BJ (cell line): ENCODE data around the gene C5orf63. TPM values are rescaled to one million over a fixed set of nuclear protein-coding genes. Genes with fewer than 3 reads are reported as not detected.

ENCODE experiments used
- CTCF ChIA-PET: fragments of 350-600 bp; formaldehyde crosslinking; extraction: SDS; loops from one replicate; lab custom pipeline; 2021; ENCODE audit warnings: antibody characterized with exemption, inconsistent platforms; lab: Yijun Ruan, JAX
- POLR2A ChIA-PET: fragments of 300-600 bp; sonication (Branson Sonifier 250); formaldehyde crosslinking; extraction: SDS; loops from one replicate; lab custom pipeline; 2021; ENCODE audit warnings: antibody characterized with exemption; lab: Charles Lee
- DNase-seq: peaks from one replicate; pipeline ENCODE4 v3.0.0-alpha.2; 2011; ENCODE audit warnings: low read depth
- H3K27me3 ChIP-seq: 2 replicates; pipeline ENCODE4 v1.6.0; 2011; ENCODE audit warnings: low read length; ENCODE audit not compliant: control insufficient read depth, insufficient read depth
- H3K36me3 ChIP-seq: 2 replicates; pipeline ENCODE4 v1.5.1; 2011; ENCODE audit warnings: low read length; ENCODE audit not compliant: control insufficient read depth, insufficient read depth
- H3K4me3 ChIP-seq: 2 replicates; pipeline ENCODE4 v1.5.1; 2011; ENCODE audit warnings: low read depth, mild to moderate bottlenecking, control low read depth, low read length
- polyA plus RNA-seq: library from polyadenylated mRNA; depleted of rRNA; stranded (reverse); fragments of >200 nt; gene quantifications from 2 replicates; pipeline ENCODE4 v1.2.3, GENCODE V29; 2011
- TF ChIP-seq, protein P1 (sequence below): IDR thresholded peaks from 2 replicates; pipeline ENCODE4 v1.5.1; 2011; ENCODE audit warnings: low read depth, mild to moderate bottlenecking, control low read depth, inconsistent platforms, low read length, moderate library complexity; ENCODE audit not compliant: insufficient read depth

Gene C5orf63
- polyA plus RNA-seq, 1 experiment, result 1.4 TPM

DNA sequence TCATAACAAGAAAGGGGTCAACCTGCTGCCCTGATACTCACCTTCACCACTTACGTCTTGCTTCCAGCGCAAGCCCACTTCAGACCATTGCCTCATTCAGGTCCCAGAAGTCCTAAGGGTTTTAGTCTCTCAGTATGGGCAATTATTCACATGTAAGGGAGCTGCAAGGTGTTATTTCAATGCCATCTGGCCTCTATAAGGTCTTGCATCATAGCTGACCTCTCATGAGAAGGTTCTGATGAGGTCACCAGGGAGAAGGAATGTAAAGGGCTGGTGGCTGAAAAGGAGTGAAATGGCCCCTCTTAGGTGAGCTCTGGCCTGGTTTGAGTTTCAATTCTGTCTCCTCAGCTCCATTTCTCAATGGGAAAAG is 41.5 kb downstream of the C5orf63 start:
- no peak overlapping the region for H3K4me3 ChIP-seq
- TF ChIP-seq, protein P1, sequence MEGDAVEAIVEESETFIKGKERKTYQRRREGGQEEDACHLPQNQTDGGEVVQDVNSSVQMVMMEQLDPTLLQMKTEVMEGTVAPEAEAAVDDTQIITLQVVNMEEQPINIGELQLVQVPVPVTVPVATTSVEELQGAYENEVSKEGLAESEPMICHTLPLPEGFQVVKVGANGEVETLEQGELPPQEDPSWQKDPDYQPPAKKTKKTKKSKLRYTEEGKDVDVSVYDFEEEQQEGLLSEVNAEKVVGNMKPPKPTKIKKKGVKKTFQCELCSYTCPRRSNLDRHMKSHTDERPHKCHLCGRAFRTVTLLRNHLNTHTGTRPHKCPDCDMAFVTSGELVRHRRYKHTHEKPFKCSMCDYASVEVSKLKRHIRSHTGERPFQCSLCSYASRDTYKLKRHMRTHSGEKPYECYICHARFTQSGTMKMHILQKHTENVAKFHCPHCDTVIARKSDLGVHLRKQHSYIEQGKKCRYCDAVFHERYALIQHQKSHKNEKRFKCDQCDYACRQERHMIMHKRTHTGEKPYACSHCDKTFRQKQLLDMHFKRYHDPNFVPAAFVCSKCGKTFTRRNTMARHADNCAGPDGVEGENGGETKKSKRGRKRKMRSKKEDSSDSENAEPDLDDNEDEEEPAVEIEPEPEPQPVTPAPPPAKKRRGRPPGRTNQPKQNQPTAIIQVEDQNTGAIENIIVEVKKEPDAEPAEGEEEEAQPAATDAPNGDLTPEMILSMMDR, result no peak
- no peak for DNase-seq
- POLR2A ChIA-PET, result interaction anchor here (0.5 kb wide), 1 partner anchor 722 kb away, joined by 8 read pairs; no protein-coding TSS in a partner anchor
- CTCF ChIA-PET, result interaction anchor here (0.8 to 1.3 kb wide), 3 partner anchors 20 to 185 kb away, joined by 3 read pairs; no protein-coding TSS in a partner anchor
- H3K36me3 ChIP-seq, result no peaks in the 10 kb centered on the region
- H3K27me3 ChIP-seq, result no peaks in the 10 kb centered on the region

DNA sequence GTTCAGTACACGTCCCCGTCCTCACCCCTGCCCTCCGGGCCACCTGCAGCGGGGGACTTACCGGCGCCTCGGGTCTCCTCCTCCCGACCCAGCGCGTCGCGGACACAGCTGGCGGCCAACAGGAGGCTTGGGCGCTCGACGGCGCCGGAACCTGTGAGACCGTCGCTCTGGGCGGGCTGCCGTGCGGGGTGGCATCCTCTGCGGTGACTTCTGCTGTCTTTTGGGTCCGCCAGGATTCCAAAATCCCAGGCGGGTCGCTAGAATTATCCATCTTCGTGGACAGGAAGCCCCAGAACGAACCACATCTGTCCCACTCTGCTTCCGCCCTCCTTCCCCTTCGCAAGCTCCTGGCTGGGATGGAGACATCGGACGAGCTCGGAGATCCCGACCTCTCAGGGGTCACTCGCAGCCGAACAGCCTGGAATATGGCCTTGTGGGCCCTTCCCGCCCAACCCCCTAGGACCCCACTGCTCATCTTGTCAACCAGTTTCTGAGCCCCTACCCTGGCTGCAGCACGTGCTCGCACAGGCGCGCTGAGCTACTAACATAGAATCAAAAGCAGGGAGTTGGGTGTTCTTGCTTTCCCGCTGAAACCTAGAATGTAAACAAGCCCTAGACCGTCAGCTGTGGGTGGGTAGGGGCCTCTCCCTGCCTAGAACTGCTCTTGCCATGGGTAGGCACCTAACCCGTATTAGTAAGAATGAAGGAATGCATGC is 42.0 kb downstream of the C5orf63 start:
- no peak for DNase-seq
- TF ChIP-seq, protein P1, result no peak
- no peaks in the 10 kb centered on the region for H3K36me3 ChIP-seq
- CTCF ChIA-PET, result interaction anchor here (0.7 to 1.3 kb wide), 6 partner anchors 20 to 294 kb away, joined by 3 read pairs; no protein-coding TSS in a partner anchor
- no peaks in the 10 kb centered on the region for H3K27me3 ChIP-seq
- H3K4me3 ChIP-seq, result peak overlapping the region; percentile 91
- POLR2A ChIA-PET, result no interaction called here

DNA sequence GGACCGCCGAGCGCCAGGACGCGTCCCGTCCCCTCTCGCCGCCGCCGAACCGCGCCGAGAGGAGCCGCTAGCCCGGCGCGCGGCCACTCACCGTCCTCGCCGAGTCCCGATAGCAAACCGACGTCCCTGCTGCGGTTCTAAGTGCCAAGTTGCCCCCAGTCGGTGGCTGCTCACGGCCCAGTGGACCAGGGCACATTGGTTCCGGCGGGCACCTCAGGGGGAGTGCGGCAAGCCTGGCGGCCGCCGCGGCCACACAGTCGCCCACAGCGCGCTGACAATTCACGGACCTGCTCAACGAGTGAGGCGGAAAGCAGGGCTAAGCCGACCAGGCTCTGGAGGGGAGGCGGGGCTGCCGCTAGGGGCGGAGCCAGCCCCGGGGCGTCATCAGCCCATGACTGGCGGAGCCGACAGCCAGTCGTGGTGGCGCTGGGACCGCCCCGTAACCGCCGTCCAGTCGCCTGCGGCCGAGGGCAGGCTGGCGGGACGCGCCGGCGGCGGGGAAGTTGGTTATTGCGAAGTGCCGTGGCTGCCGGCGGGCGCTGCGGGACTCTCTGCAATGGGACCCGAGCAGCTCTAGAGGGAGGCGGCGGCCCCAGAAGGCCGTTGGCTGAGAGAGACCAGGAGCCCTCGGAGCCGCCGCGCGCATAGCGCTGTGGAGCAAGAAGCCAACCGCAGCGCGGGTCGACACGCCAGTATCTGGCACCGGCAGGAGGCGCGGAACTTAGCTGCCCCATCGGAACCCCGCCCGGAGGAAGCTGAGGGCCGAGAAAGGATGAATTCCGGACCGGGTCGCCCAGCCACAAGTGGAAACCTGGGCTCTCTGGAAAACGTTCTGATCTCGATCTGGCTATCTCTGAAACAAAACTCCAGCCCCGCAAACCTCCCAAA is 42.8 kb downstream of the C5orf63 start, which contains the start of gene MARCHF3:
TSS of gene MARCHF3 (minus strand) at position 300 of the 888 bp plus-strand sequence. CDS start 112,387 bp downstream, outside the sequence.
- ChIA-PET CTCF (interaction anchor here (0.6 to 1.4 kb wide), 6 partner anchors 10 to 295 kb away, joined by 3 to 4 read pairs (median 3); no protein-coding TSS in a partner anchor), POLR2A (no interaction called here)
- no peaks in the 10 kb centered on the region for H3K27me3 ChIP-seq
- TF ChIP-seq, protein P1, result peak; percentile 51
- no peaks in the 10 kb centered on the region for H3K36me3 ChIP-seq
- peak; percentile 72 for DNase-seq
- H3K4me3 ChIP-seq, result peak within 1 kb of the TSS; percentile 91

DNA sequence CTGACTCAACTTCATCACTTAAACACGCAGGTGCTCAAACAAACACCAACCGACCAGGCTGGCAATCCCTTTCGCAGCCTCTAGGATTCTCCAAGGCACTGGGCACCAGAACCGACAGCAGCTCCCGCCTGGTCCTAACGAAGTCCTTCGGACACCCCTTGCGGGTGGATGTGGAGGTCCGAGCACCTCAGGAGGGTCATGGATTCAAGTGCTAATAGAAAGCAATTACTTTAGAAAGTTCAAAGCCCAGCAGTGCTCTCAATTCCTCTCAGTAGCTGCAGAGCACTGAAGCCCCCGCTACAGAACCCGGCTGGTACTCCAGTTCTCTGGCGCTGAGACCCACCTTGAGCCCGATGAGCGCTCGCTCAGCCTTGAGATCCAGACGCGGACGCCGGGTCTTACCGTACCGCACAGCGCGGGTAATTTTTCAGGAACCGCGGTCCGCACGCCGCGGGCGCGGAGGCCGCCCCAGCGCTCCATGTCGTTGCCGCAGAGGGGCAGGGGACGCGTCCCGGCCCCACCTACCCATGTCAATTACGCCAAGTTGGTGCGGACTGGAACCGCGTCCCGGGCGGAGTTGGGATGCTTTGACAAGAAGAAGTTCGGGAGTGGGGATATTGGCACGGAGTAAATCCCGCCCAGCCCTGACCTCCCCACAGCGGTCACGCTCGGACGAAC is 43.6 kb downstream of the C5orf63 start:
- TF ChIP-seq, protein P1, result peak; percentile 52
- H3K4me3 ChIP-seq, result peak overlapping the region; percentile 91
- DNase-seq, result no peak
- POLR2A ChIA-PET, result no interaction called here
- no peaks in the 10 kb centered on the region for H3K36me3 ChIP-seq
- CTCF ChIA-PET, result interaction anchor here (0.6 to 1.6 kb wide), 9 partner anchors 10 to 285 kb away, joined by 3 to 6 read pairs (median 3); no protein-coding TSS in a partner anchor
- no peaks in the 10 kb centered on the region for H3K27me3 ChIP-seq
